BLaER1 (cell line): ENCODE results near the gene ADPRHL1.

Source experiments
- H3K27ac ChIP-seq: shearing (Covaris generic); formaldehyde crosslinking; 2 replicates; pipeline ENCODE4 v1.8.1; 2022
- H3K27me3 ChIP-seq: shearing (Covaris generic); formaldehyde crosslinking; 2 replicates; pipeline ENCODE4 v1.8.1; 2022
- H3K36me3 ChIP-seq: shearing (Covaris generic); formaldehyde crosslinking; 2 replicates; pipeline ENCODE4 v1.8.1; 2022
- H3K4me1 ChIP-seq: shearing (Covaris generic); formaldehyde crosslinking; 2 replicates; pipeline ENCODE4 v1.8.1; 2022
- H3K4me2 ChIP-seq: shearing (Covaris generic); formaldehyde crosslinking; 2 replicates; pipeline ENCODE4 v1.8.1; 2022
- H3K4me3 ChIP-seq: shearing (Covaris generic); formaldehyde crosslinking; 2 replicates; pipeline ENCODE4 v1.8.1; 2022
- H3K9ac ChIP-seq: shearing (Covaris generic); formaldehyde crosslinking; 2 replicates; pipeline ENCODE4 v1.8.1; 2022
- H3K9me3 ChIP-seq: shearing (Covaris generic); formaldehyde crosslinking; 2 replicates; pipeline ENCODE4 v1.8.1; 2022
- H4K20me1 ChIP-seq: shearing (Covaris generic); formaldehyde crosslinking; 2 replicates; pipeline ENCODE4 v1.8.1; 2022
- Cebpa-rat ChIP-seq: shearing (Covaris generic); IDR thresholded peaks from 2 replicates; pipeline ENCODE4 v1.8.1; 2022

Gene ADPRHL1

GRCh38 chr13:113491418-113491883, 38.2 kb upstream of the ADPRHL1 start:
- no peak for TF ChIP-seq Cebpa-rat
- H3K9ac ChIP-seq: peak overlapping the region; percentile 92
- peaks cover 66% of the 10 kb centered on the region for H4K20me1 ChIP-seq
- peak overlapping the region; percentile 95 for H3K4me2 ChIP-seq
- H3K27ac ChIP-seq: peak overlapping the region; percentile 87
- H3K27me3 ChIP-seq: no peaks in the 10 kb centered on the region
- 0 out of 2 replicates have a peak, but pooled peaks cover 4% of the 10 kb centered on the region for H3K9me3 ChIP-seq
- H3K36me3 ChIP-seq: peaks cover 36% of the 10 kb centered on the region
- peak overlapping the region; percentile 93 for H3K4me3 ChIP-seq
- peaks cover 48% of the 10 kb centered on the region for H3K4me1 ChIP-seq

GRCh38 chr13:113490496-113491417, 37.5 kb upstream of the ADPRHL1 start, which contains the start of gene DCUN1D2:
Gene DCUN1D2 (minus strand): TSS chr13:113490711. CDS start chr13:113490669, 42 bp downstream.
- Histone ChIP-seq H3K9me3 (0 out of 2 replicates have a peak, but pooled peaks cover 4% of the 10 kb centered on the region), H4K20me1 (peaks cover 73% of the 10 kb centered on the region), H3K9ac (peak within 1 kb of the TSS; percentile 92), H3K27me3 (no peaks in the 10 kb centered on the region), H3K36me3 (peaks cover 29% of the 10 kb centered on the region), H3K4me1 (peaks cover 48% of the 10 kb centered on the region), H3K4me3 (peak within 1 kb of the TSS; percentile 93), H3K27ac (peak within 1 kb of the TSS; percentile 87), H3K4me2 (peak within 1 kb of the TSS; percentile 95)
- TF ChIP-seq Cebpa-rat: no peak

GRCh38 chr13:113489549-113490495, 36.5 kb upstream of the ADPRHL1 start:
- Histone ChIP-seq H3K9ac (peak overlapping the region; percentile 92), H3K4me1 (peaks cover 50% of the 10 kb centered on the region), H3K27ac (peak overlapping the region; percentile 87), H3K9me3 (no peaks in the 10 kb centered on the region), H3K4me3 (peak overlapping the region; percentile 93), H3K27me3 (no peaks in the 10 kb centered on the region), H3K36me3 (peaks cover 19% of the 10 kb centered on the region), H4K20me1 (peaks cover 83% of the 10 kb centered on the region), H3K4me2 (peak overlapping the region; percentile 95)
- TF ChIP-seq Cebpa-rat: no peak

- H3K9me3 ChIP-seq: no peaks in the 10 kb centered on the region
- H3K36me3 ChIP-seq: peaks cover 13% of the 10 kb centered on the region; the same call in 1 of the 2 replicates
- H3K4me1 ChIP-seq: peaks cover 54% of the 10 kb centered on the region
- peak; percentile 8; the same call in 1 of the 2 replicates for TF ChIP-seq Cebpa-rat
- H3K9ac ChIP-seq: peak overlapping the region; percentile 92
- H3K27me3 ChIP-seq: no peaks in the 10 kb centered on the region
- peak overlapping the region; percentile 95 for H3K4me2 ChIP-seq
- H4K20me1 ChIP-seq: peaks cover 85% of the 10 kb centered on the region
- H3K4me3 ChIP-seq: peak overlapping the region; percentile 93
- no peak overlapping the region for H3K27ac ChIP-seq
These were observed 35.9 kb upstream of the ADPRHL1 start for GRCh38 chr13:113489171-113489548.

GRCh38 chr13:113488283-113488682, 35.0 kb upstream of the ADPRHL1 start:
- Histone ChIP-seq H3K27ac (no peak overlapping the region), H3K4me2 (peak overlapping the region; percentile 95), H3K4me3 (no peak overlapping the region), H3K27me3 (no peaks in the 10 kb centered on the region), H3K9me3 (no peaks in the 10 kb centered on the region), H3K36me3 (peaks cover 15% of the 10 kb centered on the region), H3K9ac (peak overlapping the region; percentile 20; the same call in 1 of the 2 replicates), H3K4me1 (peaks cover 49% of the 10 kb centered on the region), H4K20me1 (peaks cover 85% of the 10 kb centered on the region)
- no peak for TF ChIP-seq Cebpa-rat

- peaks cover 84% of the 10 kb centered on the region for H4K20me1 ChIP-seq
- H3K36me3 ChIP-seq: peaks cover 19% of the 10 kb centered on the region
- no peaks in the 10 kb centered on the region for H3K9me3 ChIP-seq
- no peak for TF ChIP-seq Cebpa-rat
- H3K4me3 ChIP-seq: no peak overlapping the region
- H3K4me1 ChIP-seq: peaks cover 33% of the 10 kb centered on the region
- no peak overlapping the region for H3K27ac ChIP-seq
- no peaks in the 10 kb centered on the region for H3K27me3 ChIP-seq
- no peak overlapping the region for H3K4me2 ChIP-seq
- H3K9ac ChIP-seq: no peak overlapping the region
These were observed 33.4 kb upstream of the ADPRHL1 start for GRCh38 chr13:113486698-113487097.

- no peak overlapping the region for H3K27ac ChIP-seq
- peaks cover 20% of the 10 kb centered on the region for H3K36me3 ChIP-seq
- H3K9ac ChIP-seq: no peak overlapping the region
- H3K27me3 ChIP-seq: no peaks in the 10 kb centered on the region
- H3K9me3 ChIP-seq: no peaks in the 10 kb centered on the region
- peaks cover 80% of the 10 kb centered on the region for H4K20me1 ChIP-seq
- no peak for TF ChIP-seq Cebpa-rat
- H3K4me3 ChIP-seq: no peak overlapping the region
- H3K4me1 ChIP-seq: peaks cover 29% of the 10 kb centered on the region
- no peak overlapping the region for H3K4me2 ChIP-seq
These were observed 32.3 kb upstream of the ADPRHL1 start for GRCh38 chr13:113485545-113485944.

- no peaks in the 10 kb centered on the region for H3K9me3 ChIP-seq
- no peak overlapping the region for H3K4me2 ChIP-seq
- H3K4me3 ChIP-seq: no peak overlapping the region
- H3K4me1 ChIP-seq: peaks cover 16% of the 10 kb centered on the region
- peaks cover 38% of the 10 kb centered on the region for H3K36me3 ChIP-seq
- H4K20me1 ChIP-seq: peaks cover 65% of the 10 kb centered on the region
- H3K27ac ChIP-seq: no peak overlapping the region
- no peaks in the 10 kb centered on the region for H3K27me3 ChIP-seq
- H3K9ac ChIP-seq: no peak overlapping the region
- no peak for TF ChIP-seq Cebpa-rat
These were observed 30.4 kb upstream of the ADPRHL1 start for GRCh38 chr13:113483504-113484293.

- Histone ChIP-seq H4K20me1 (peaks cover 59% of the 10 kb centered on the region), H3K27ac (no peak overlapping the region), H3K4me3 (no peak overlapping the region), H3K4me1 (peaks cover 10% of the 10 kb centered on the region), H3K9ac (no peak overlapping the region; the same call in 1 of the 2 replicates), H3K4me2 (no peak overlapping the region), H3K9me3 (no peaks in the 10 kb centered on the region), H3K36me3 (peaks cover 44% of the 10 kb centered on the region), H3K27me3 (no peaks in the 10 kb centered on the region)
- TF ChIP-seq Cebpa-rat: no peak
These were observed 29.8 kb upstream of the ADPRHL1 start for GRCh38 chr13:113483081-113483480.
